ENCODE measurements around the gene CLPTM1L.

GRCh38 chr5:1336106-1336561, 8.8 kb downstream of the CLPTM1L start:
- no peak for TF ChIP-seq YY1 (IDR thresholded peaks at IDR 0.05; ENCODE audit: insufficient read depth, insufficient read length)
- no peak for TF ChIP-seq ZNF274 (IDR thresholded peaks at IDR 0.05; ENCODE audit: low read depth, low read length)

All from NT2/D1 (cell line).